ENCODE data around the gene PDZD2. TPM values are rescaled to one million over a fixed set of nuclear protein-coding genes. Genes with fewer than 3 reads are reported as not detected.
A peak's percentile ranks its signal among the peaks of the same experiment; 100 is the strongest.
"Not testable (repeated sequence)": the region's sequence is repeated elsewhere in the genome, so short reads cannot be mapped to it uniquely, and the experiment has no call there.

PDZD2 gene
- not detected in 2 replicates for total RNA-seq (2014; rRNA removed; shearing (Covaris generic))
- 0.21 and 0.43 TPM in 2 replicates for polyA plus RNA-seq (2016; fragmentation: Nextera tagmentation; extraction: Ambion mirVana)

GRCh38 chr5:31638748-31639418, at the start of gene PDZD2:
Gene PDZD2 (plus strand): TSS chr5:31639131.
- no peaks in the 10 kb centered on the region for H3K79me2 ChIP-seq (ENCODE audit: insufficient read depth)
- peaks cover 31% of the 10 kb centered on the region for H3K27me3 ChIP-seq (replicated peaks; ENCODE audit: insufficient read depth)
- H3K9ac ChIP-seq: peak within 1 kb of the TSS; percentile 67; the same call in 1 of the 2 replicates
- H3K36me3 ChIP-seq (ENCODE audit: low read depth): no peaks in the 10 kb centered on the region
- no peaks in the 10 kb centered on the region for H3K4me1 ChIP-seq (ENCODE audit: insufficient read depth)
- no peaks in the 10 kb centered on the region for H4K20me1 ChIP-seq (ENCODE audit: insufficient read depth)
- TF ChIP-seq EZH2 (IDR thresholded peaks at IDR 0.05; ENCODE audit: insufficient read depth, poor library complexity, severe bottlenecking) (no peak), EZH2phosphoT487 (IDR thresholded peaks at IDR 0.05; ENCODE audit: insufficient read depth, low read depth) (no peak)
- H3K4me2 ChIP-seq (ENCODE audit: unreplicated experiment): peak within 1 kb of the TSS; percentile 79
- H3F3A ChIP-seq (ENCODE audit: insufficient read depth): no peaks in the 10 kb centered on the region
- DNase-seq: peak; percentile 65
- WGBS, 2 experiments (ENCODE audit: low coverage in 1 of 2, low lambda C conversion rate in 2 of 2, missing lambda C conversion rate in 2 of 2): 1% methylated on average over 61 to 64 of the region's 70 CpGs
- H3K9me2 ChIP-seq (ENCODE audit: insufficient read depth): no peaks in the 10 kb centered on the region
- H2AFZ ChIP-seq: peak within 1 kb of the TSS; percentile 97
- no peaks in the 10 kb centered on the region for H3K9me3 ChIP-seq (ENCODE audit: low read depth)
- H3K27ac ChIP-seq: no peak within 1 kb of the TSS
- H3K4me3 ChIP-seq: peak within 1 kb of the TSS; percentile 94
- in situ Hi-C loops (cut with MboI): no loop called here

DNA sequence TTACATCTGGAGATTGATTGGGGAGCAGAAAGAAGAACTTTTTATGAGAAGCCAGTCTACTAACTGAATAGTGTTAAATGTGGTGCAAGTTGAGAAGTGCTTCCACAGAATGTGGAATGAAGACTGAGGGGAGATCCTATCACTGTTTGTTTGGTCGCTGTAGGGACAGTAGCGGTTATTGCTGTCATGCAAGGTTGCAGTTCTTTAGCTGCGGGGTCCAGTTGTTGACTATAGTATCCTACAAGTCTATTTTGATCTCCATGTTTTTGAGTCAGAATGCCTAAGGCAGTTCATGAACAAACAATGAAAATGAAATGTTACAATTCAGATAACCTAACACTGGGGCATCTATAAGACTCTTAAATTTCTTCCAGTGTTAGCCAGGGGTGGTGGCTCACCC, 45.3 kb upstream of the PDZD2 start:
- Histone ChIP-seq H3K4me2 (ENCODE audit: unreplicated experiment) (no peak overlapping the region), H3K9me3 (ENCODE audit: low read depth) (no peaks in the 10 kb centered on the region), H3K4me3 (no peak overlapping the region), H3K4me1 (ENCODE audit: insufficient read depth) (no peaks in the 10 kb centered on the region), H3K36me3 (ENCODE audit: low read depth) (no peaks in the 10 kb centered on the region), H3K9me2 (ENCODE audit: insufficient read depth) (no peaks in the 10 kb centered on the region), H4K20me1 (ENCODE audit: insufficient read depth) (no peaks in the 10 kb centered on the region), H3K27me3 (replicated peaks; ENCODE audit: insufficient read depth) (peaks cover 46% of the 10 kb centered on the region), H3F3A (ENCODE audit: insufficient read depth) (no peaks in the 10 kb centered on the region), H2AFZ (no peak overlapping the region), H3K9ac (no peak overlapping the region), H3K79me2 (ENCODE audit: insufficient read depth) (no peaks in the 10 kb centered on the region), H3K27ac (no peak overlapping the region)
- 48 to 59% methylated on average over 3 of the region's 3 CpGs for WGBS, 2 experiments (ENCODE audit: low coverage in 1 of 2, low lambda C conversion rate in 2 of 2, missing lambda C conversion rate in 2 of 2)
- no peak for DNase-seq
- in situ Hi-C loops (cut with MboI): no loop called here
- no peak for TF ChIP-seq EZH2 (IDR thresholded peaks at IDR 0.05; ENCODE audit: insufficient read depth, poor library complexity, severe bottlenecking)
- no peak for TF ChIP-seq EZH2phosphoT487 (IDR thresholded peaks at IDR 0.05; ENCODE audit: insufficient read depth, low read depth)

DNA sequence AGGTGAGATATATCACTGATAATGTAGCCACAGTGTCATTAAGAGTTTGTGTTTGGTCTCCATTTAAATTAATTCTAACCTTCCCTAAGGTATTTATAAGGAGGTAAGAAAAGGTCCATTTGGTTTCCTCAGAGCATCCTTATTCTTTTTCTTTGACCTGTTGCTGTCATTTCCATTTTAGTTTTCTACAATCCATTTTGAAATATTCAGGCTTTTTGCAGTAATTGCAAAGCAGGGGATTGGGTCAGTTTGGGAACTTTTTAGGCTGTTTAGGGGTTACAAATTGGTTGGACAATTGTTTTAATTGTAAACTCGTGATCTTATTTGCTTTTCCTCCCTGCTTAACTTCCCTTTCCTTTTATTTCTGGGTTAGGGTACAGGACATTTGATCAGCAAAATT, 42.6 kb upstream of the PDZD2 start:
- H3K27me3 ChIP-seq (replicated peaks; ENCODE audit: insufficient read depth): peaks cover 58% of the 10 kb centered on the region
- no peak for TF ChIP-seq EZH2phosphoT487 (IDR thresholded peaks at IDR 0.05; ENCODE audit: insufficient read depth, low read depth)
- TF ChIP-seq EZH2 (IDR thresholded peaks at IDR 0.05; ENCODE audit: insufficient read depth, poor library complexity, severe bottlenecking): no peak
- no peaks in the 10 kb centered on the region for H3F3A ChIP-seq (ENCODE audit: insufficient read depth)
- no peak overlapping the region for H2AFZ ChIP-seq
- no peaks in the 10 kb centered on the region for H3K9me2 ChIP-seq (ENCODE audit: insufficient read depth)
- no peaks in the 10 kb centered on the region for H3K4me1 ChIP-seq (ENCODE audit: insufficient read depth)
- no peaks in the 10 kb centered on the region for H4K20me1 ChIP-seq (ENCODE audit: insufficient read depth)
- no peaks in the 10 kb centered on the region for H3K36me3 ChIP-seq (ENCODE audit: low read depth)
- H3K9ac ChIP-seq: no peak overlapping the region
- in situ Hi-C loops (cut with MboI): no loop called here
- no peaks in the 10 kb centered on the region for H3K9me3 ChIP-seq (ENCODE audit: low read depth)
- no peak for DNase-seq
- no peaks in the 10 kb centered on the region for H3K79me2 ChIP-seq (ENCODE audit: insufficient read depth)
- no peak overlapping the region for H3K27ac ChIP-seq
- no peak overlapping the region for H3K4me3 ChIP-seq
- H3K4me2 ChIP-seq (ENCODE audit: unreplicated experiment): no peak overlapping the region
- 27 to 37% methylated on average over 1 of the region's 1 CpG for WGBS, 2 experiments (ENCODE audit: low coverage in 1 of 2, low lambda C conversion rate in 2 of 2, missing lambda C conversion rate in 2 of 2)

DNA sequence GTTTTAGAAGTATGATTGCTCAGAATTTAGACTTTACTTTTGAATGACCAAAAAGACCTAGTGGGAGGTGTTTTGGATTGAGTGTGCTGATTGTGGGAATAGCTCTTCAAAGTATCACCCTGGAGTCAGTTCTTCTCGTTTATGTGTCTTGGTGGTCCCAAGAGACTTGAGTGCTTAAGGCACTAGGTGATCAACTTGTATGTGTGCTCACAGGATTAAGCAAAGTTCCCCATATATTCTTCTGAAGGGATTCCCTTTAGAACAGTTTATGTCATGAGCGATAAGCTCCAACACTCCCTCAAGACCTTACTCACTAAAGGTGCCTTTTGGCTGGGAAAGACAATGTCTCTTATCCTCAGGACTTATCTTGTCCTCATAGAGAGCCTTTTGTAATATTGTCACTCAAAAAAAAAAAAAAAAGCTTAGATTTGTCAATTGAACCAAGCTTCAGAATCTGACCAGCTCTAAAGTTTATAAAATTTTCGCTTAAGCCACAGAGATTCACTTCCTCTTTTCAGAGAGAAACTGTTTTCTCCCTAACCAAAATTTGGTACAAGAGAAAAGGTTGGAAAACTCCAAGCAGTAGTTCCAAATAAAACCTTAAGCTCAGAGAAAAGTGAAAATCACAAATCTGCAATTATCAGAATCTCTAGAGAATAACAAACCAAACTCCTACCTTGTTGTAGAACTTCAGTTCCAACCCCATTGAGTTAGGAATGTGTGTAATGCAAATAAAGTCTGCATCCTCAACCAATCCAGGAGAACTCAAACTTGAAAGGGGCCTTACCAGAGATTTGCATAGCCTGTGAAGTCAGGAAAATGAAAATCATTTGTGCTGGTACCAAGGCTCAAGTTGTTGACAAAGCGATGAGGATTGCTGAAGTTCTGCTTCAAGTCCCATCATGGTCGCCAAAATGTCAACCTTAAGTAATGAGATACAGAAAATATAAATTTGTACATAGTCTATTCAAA, 40.0 kb upstream of the PDZD2 start:
- Histone ChIP-seq H3K9me2 (ENCODE audit: insufficient read depth) (no peaks in the 10 kb centered on the region), H2AFZ (no peak overlapping the region), H3K79me2 (ENCODE audit: insufficient read depth) (no peaks in the 10 kb centered on the region), H3F3A (ENCODE audit: insufficient read depth) (no peaks in the 10 kb centered on the region), H3K4me2 (ENCODE audit: unreplicated experiment) (no peak overlapping the region), H4K20me1 (ENCODE audit: insufficient read depth) (no peaks in the 10 kb centered on the region), H3K27me3 (replicated peaks; ENCODE audit: insufficient read depth) (peaks cover 64% of the 10 kb centered on the region), H3K4me1 (ENCODE audit: insufficient read depth) (no peaks in the 10 kb centered on the region), H3K9me3 (ENCODE audit: low read depth) (no peaks in the 10 kb centered on the region), H3K4me3 (no peak overlapping the region), H3K27ac (no peak overlapping the region), H3K36me3 (ENCODE audit: low read depth) (no peaks in the 10 kb centered on the region), H3K9ac (no peak overlapping the region)
- DNase-seq: no peak
- 44 to 46% methylated on average over 5 of the region's 5 CpGs for WGBS, 2 experiments (ENCODE audit: low coverage in 1 of 2, low lambda C conversion rate in 2 of 2, missing lambda C conversion rate in 2 of 2)
- in situ Hi-C loops (cut with MboI): no loop called here
- TF ChIP-seq EZH2phosphoT487 (IDR thresholded peaks at IDR 0.05; ENCODE audit: insufficient read depth, low read depth) (no peak), EZH2 (IDR thresholded peaks at IDR 0.05; ENCODE audit: insufficient read depth, poor library complexity, severe bottlenecking) (no peak)

GRCh38 chr5:31602305-31602704, 36.6 kb upstream of the PDZD2 start:
- H3K36me3 ChIP-seq (ENCODE audit: low read depth); H3K9ac ChIP-seq; H4K20me1 ChIP-seq (ENCODE audit: insufficient read depth); H3K27ac ChIP-seq; H3K4me1 ChIP-seq (ENCODE audit: insufficient read depth); H2AFZ ChIP-seq; H3K79me2 ChIP-seq (ENCODE audit: insufficient read depth); DNase-seq; H3K4me2 ChIP-seq (ENCODE audit: unreplicated experiment); H3F3A ChIP-seq (ENCODE audit: insufficient read depth); H3K9me3 ChIP-seq (ENCODE audit: low read depth); in situ Hi-C loops (cut with MboI); H3K9me2 ChIP-seq (ENCODE audit: insufficient read depth); H3K4me3 ChIP-seq: not testable (repeated sequence)
- 54 to 57% methylated on average over 4 of the region's 4 CpGs for WGBS, 2 experiments (ENCODE audit: low coverage in 1 of 2, low lambda C conversion rate in 2 of 2, missing lambda C conversion rate in 2 of 2)
- H3K27me3 ChIP-seq (replicated peaks; ENCODE audit: insufficient read depth): peaks cover 40% of the 10 kb centered on the region
